T-helper 1 cell (primary cell): ENCODE data around the gene NAA40.

Source experiments
- DNase-seq, 5 donors: peaks; one replicate each; pipeline ENCODE4 v3.0.0-alpha.2; 2012 to 2020
- total RNA-seq, 4 donors: gene quantifications; one replicate each; lab custom pipeline; 2026; lab: John Stamatoyannopoulos, UW

NAA40 gene
- total RNA-seq, result 19.8 to 37.1 (median 33.0) reads per million in 4 donors

DNA sequence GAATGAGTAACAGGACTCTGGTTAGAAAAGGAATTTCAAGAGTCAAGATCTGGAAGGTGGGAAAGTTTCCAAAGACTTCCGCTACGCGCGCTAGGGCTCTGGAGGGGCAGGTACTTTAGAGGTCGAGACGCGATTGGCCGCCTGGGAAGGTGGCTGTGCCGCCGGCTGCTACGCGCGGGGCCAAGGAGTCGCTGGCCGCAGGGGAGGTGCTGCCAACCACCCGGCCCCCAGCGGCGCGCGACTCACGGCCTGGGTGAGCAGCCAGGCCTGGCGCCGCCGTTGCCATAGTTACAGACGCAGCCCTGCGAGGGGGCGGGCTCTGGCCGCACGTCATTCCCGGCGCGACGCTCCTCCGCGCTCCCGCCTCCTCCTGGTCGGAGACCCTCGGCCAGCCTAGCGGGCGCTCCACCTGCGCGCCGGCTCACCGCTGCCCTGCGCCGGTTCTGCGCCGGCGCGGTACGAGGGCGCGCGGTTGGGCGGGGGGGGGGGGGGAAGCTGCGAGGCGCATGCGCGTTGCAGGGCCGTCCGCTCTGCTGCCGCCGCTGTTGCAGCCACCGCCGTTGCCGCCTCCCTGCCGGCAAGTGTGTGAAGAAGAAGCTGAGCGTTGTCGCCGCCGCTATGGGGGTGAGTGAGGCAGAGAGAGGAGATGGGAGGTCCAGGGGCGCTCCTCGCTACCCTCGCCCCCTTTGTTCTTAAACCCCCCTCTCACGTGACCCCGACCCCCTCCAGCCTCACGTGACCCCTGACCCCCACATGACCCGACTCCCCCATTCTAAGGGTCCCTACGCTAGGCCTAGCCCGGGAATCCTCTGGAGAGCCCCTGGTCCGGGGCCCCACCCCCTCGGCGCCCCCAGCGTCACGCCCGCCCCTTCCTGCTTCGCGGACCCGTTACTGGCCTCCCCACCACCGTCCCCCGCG is at the start of gene NAA40:
Gene NAA40, plus strand, starts transcription at position 524 of the 918 bp plus-strand sequence. Its CDS starts 95 bp downstream, at position 619.
- DNase-seq, result peak; percentile 83 to 98 (median 91)

DNA sequence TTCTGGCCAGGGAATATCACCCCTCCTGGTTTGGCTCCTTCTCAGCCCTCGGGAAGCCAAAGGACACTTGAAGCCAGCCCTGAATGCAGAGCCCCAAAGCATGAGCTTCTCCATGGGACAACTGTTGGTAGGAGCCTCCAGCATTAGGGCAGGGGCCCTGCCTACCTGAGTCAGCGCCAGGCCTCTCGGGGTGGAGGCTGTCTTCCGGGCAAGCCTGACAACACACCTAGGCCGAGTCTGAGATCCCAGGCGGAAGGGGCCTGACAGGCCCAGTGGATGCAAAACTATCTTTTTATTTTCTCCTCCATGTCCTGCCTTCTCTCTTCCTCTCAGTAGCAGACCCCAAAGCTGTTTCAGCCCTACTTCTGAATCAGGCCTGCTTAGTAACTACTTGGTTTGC is 49.5 kb upstream of the NAA40 start:
- DNase-seq, result no peak

- DNase-seq, result no peak
Observed at GRCh38 chr11:63890368-63890767, 48.4 kb upstream of the NAA40 start.

DNA sequence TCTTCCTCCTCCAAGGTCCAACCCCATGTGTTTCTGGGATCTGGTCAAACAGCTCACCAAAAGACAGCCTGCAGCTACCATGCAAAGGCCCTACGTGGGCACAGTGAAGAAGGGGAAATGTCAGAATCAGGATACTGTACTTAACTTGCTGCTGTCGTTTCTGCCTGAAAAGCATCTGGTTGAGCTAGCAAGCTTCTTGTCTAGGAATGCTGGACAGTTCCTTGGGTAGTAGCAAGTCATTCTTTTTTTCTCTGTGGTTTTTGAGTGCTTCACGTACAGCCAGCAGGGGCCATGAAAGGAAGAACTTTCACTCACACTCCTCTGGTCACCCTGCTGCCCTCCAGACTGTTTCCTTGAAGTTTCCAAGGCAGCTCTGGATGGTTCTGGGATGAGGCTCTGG is 46.6 kb upstream of the NAA40 start:
- DNase-seq, result peak in 1 of 5 donors; percentile 18

DNA sequence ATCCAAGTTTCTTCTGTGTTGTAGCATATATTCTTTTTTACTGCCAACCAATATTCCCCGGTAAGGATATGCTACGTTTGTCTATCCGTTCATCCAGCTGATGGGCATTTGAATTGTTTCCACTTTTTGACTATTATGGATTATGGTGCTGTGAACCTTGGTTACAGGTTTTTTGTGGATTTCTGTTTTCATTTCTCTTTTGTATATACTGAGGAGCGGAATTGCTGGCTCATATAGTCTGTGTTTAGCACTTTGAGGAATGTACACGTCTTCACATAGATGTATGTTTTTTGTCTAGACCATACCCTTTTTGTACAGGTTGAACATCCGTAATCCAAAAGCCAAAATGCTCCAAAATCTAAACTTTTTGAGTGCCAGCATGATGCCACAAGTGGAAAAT is 45.4 kb upstream of the NAA40 start:
- DNase-seq, result no peak

DNA sequence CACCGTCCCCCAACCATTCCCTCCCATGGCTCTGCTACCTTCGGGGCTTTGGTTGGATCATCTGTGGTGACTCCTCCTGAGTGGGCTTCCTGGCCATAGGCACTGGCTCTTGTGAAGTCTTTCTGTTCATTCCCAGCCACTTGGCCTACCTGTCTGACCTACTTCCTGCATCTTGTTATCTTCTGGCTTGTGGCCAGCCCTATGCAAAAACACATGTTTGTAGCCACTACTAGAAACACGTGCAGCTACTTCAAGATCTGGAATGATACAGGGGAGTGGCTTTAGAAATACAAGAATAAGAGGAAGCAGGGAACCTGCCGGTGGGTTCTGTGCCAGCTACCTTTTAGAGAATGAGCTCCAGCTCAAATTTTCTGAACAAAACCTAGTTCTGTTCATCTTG is 42.7 kb upstream of the NAA40 start:
- no peak for DNase-seq

GRCh38 chr11:63897459-63898146 is 41.2 kb upstream of the NAA40 start:
- DNase-seq, result no peak

DNA sequence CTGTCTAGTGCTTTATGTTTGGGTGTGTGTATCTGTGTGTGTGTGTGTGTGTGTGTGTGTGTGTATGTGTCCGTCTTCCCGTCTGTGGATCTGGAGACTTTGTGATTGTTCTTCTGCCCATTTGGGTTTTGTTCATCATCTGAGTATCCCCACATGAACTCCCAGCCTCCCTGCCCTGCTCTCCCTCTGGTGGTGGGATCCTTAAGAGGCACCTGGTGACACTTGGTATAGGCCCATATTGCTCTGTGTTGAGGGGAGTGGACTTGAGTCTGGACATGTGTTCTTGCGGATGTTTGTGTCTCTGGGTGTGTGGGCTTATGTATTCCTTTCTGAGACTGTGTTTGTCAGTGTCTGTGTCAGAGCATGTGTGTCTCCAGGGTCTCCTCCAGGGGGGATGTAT is 37.1 kb upstream of the NAA40 start:
- no peak for DNase-seq

DNA sequence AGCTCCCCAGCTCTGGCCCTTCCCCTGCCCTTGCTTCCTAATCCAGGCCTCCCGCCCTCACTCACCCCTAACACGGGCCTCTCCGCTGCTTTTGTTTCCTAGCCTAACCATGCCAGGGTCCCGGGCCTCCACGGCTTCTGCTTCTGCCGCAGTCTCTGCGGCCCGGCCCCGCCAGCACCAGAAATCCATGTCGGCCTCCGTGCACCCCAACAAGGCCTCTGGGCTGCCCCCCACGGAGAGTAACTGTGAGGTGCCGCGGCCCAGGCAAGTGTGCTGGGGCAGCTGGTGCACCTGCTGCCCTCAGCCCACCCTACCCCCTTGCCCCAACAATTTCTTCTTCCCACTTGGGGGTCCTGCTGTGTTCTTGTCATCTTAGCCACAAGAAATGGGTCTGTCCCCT is 34.9 kb upstream of the NAA40 start:
- DNase-seq, result no peak

GRCh38 chr11:63904743-63905142 is 34.1 kb upstream of the NAA40 start:
- no peak for DNase-seq

DNA sequence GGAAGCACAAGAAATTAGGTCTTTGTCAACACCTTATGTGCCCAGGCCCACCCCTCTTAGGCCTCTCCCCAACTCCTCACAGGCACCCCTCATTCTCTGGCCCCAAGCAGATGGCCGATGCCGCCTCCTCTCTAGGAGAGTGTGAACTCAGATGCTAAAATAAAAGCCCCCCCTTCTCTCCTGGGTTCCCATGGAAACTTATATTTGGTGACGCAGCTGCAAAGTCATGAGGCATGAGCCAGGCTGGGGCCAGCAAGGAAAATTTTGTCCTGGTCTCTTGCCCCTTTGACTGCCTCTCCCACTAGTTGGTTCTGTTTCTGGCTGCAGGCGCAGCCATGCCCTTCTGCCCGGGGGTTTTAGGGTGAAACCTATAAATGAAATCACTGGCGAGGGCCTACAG is 33.6 kb upstream of the NAA40 start:
- DNase-seq, result no peak

DNA sequence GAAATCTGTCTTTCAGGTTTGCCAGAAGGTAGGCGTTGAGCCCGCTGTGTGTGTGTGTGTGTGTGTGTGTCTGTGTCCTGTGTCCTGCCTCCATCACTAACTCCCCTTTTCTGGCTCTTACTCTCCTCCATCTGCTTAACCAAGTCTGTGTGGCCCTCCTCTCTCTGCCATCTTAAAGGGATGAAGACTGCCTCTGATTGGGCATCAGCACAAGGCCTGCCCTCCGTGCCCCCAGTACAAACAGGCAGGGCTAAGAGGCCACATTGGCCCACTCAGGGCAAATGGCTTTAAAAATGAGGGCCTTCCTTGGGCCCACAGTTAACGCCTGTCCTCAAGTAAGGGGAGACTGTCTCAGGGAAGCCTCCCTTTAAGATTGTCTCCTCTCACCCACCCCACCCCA is 32.7 kb upstream of the NAA40 start:
- no peak for DNase-seq

DNA sequence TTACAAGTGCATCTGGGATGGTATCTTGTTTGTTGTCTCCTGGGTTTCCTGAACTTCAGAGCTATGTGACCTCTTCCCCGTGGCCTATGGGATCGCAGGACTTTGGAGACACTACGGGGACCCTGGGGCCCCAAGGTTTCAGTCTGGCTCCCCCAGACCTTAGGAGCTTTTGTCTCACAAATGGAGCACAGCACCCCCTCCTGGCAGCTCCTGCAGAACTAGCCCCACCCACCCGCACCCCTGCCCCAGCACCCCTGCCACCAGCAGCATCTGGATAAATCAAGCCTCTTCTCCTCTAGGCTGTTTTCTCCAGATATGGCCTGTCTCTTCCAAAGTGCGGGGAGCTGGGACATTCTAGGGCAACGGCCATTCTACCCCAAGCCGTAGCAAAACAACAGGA is 32.2 kb upstream of the NAA40 start:
- peak in 4 of 5 donors; percentile 36 to 59 (median 48) for DNase-seq

DNA sequence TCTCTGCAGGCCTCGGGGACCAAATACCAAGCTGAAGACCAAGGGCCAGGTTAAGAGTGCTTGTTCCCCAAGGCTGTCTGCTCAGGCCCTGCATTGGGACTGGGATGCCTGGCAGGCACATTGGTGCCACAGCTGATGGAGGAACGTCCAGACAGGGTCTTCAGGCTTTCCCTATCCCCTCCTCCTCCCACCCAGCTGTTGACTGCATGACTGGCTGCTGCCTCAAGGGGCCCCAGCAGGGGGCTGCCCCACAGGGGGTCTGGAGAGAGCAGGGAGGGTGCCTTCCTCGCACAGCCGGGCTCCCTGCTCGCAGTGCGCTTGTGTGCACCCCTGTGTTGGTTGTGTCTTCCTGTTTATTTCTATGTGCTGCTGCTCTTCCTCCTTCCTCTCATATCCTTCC is 31.7 kb upstream of the NAA40 start:
- DNase-seq, result no peak

- no peak for DNase-seq
Observed at GRCh38 chr11:63907808-63908530, 30.8 kb upstream of the NAA40 start.

DNA sequence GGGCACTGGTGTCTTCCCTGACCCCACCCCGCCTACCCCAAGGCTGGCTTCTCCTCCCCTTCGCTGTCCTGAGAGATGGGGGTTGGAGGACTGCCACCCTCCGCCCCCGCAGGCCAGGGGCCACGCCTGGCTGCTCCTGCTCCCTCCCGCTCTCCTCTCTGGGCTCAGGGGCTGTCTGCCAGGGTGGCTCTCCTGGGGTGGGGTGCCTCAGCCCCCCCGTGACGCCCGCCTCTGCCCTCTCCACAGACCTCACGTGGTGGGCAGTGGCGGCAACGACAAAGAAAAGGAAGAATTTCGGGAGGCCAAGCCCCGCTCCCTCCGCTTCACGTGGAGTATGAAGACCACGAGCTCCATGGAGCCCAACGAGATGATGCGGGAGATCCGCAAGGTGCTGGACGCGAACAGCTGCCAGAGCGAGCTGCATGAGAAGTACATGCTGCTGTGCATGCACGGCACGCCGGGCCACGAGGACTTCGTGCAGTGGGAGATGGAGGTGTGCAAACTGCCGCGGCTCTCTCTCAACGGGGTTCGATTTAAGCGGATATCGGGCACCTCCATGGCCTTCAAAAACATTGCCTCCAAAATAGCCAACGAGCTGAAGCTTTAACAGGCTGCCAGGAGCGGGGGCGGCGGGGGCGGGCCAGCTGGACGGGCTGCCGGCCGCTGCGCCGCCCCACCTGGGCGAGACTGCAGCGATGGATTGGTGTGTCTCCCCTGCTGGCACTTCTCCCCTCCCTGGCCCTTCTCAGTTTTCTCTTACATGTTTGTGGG is 30.0 kb upstream of the NAA40 start:
- no peak for DNase-seq

GRCh38 chr11:63909591-63910506 is 29.0 kb upstream of the NAA40 start:
- DNase-seq, result no peak

DNA sequence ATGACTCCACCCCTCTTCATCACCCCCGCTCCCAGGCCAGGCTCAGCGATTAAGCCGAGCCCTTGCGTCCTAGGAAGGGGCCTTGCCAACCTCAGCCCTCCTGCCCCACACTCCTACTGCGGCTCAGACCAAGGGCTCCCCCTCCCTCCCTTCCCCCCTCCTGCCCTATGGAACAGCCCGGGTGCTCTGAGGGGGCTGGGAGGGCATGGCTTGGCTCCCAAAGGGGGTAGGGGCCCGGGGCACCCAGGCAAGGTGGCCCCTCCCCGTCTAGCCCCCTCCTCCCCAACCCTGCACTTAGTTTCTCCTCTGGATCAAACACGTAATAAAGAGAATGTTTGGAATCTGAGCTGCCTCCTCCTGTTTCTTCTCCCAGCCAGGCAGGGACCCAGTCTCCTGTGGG is 28.1 kb upstream of the NAA40 start:
- no peak for DNase-seq

DNA sequence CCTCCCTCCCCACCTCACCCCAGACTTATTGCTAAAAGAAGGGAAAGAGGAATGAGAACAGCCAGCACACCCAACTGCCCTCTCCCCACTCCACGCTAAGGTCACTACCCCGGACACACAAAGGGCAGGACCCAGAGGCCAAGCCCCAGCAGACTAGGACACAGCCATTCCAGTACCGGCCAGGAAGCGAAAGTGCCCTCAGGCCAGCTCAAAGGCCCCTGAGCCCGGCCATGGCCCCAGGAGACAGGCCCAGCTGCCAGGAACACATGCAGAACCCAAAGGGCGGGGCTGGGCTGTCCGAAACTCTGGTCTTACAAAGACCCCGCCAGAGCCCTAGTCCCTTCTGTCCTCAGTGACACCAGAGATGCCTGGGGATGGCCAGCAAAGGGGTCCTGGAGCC is 27.4 kb upstream of the NAA40 start:
- DNase-seq, result no peak

DNA sequence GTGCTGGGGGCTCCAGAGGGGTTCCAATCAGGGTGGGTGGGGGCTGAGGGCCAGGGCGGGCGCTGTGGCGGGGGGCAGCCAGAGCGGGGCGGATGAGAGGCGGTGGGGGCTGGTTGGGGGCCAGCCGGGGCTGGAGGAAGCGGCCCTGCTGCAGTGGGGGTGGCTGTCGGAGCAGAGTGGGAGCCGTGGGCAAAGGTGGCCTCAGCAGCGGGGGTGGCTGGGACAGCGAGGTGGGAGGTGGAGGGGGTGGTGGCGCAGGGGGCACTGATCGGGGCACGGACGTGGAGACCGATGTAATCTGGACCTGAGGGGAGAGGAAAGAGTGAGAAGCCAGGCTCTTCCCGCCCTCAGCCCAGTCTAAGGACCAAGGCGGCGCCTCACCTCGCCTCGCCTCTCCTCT is 26.9 kb upstream of the NAA40 start:
- no peak for DNase-seq

DNA sequence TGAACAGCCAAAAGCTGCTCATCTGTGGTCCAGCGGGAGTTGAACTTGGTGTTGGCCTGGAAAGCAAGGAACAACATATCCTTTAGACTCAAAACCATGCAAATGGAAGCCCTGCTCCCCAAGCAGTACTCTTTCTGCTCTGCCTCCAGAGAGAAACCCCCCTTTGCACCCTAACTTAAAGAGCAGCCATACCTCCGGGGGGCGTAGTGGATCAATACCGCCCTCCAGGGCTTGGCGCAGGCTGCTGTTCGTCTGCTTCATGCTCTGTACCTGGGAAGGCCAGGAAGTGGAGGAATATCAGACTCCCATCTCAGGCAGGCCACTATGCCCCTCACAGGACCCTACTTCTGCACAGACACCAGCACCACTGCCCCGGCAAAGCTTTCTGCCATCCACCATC is 26.1 kb upstream of the NAA40 start:
- DNase-seq, result no peak
